GM19328 (cell line): ENCODE measurements around the gene NARF.
"Not testable (repeated sequence)": the region's sequence is repeated elsewhere in the genome, so short reads cannot be mapped to it uniquely, and the experiment has no call there.

ENCODE experiments used
- ATAC-seq: cut with Tn5 transposase; IDR thresholded peaks from one replicate; pipeline ENCODE4 v1.9.1; 2021; ENCODE audit warnings: mild to moderate bottlenecking, moderate library complexity; ENCODE audit not compliant: unreplicated experiment

The NARF gene

DNA sequence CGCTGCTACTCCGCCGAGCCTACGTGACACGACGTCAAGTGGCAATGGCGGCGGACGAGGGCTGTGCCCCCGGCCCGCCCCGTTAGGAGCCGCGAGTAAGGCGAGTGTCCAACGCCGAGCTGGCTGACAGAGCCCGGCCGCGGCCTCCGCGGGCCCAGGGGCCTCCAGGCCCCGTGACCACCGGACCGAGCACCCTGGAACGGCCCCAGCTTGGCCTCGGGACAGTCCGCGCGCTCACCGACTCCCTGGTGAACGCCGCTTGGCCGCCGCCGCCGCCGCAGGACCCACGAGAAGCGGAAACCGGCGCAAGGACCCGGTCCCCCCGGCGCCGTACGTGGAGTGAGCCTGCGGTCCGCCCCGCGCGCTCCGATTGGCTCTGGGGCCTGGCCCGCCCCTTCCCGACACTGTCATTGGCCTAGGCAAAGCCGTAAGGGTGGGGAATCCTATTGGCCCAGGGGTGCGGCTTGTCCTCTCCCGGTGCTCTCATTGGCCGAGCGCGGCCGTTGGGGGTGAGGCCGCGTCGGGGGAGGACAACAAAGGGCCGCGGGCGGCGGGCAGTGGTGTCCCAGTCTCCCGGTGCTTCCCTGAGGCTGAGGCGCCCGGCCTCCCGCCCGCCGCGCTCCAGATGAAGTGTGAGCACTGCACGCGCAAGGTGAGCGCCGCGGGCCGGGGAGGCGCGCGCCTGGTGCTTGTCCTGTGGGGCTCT lies at the start of gene NARF:
Gene NARF (plus strand): TSS at position 563 of the 706 bp plus-strand sequence. CDS start 63 bp downstream, at position 626.
- peak; percentile 95 for ATAC-seq

- no peak for ATAC-seq
Observed at GRCh38 chr17:82408938-82409318, 49.6 kb upstream of the NARF start.

GRCh38 chr17:82410014-82410716 lies 48.4 kb upstream of the NARF start:
- no peak for ATAC-seq

- no peak for ATAC-seq
Observed at GRCh38 chr17:82411396-82412053, 47.0 kb upstream of the NARF start.

GRCh38 chr17:82412081-82412480 lies 46.5 kb upstream of the NARF start:
- ATAC-seq: not testable (repeated sequence)

DNA sequence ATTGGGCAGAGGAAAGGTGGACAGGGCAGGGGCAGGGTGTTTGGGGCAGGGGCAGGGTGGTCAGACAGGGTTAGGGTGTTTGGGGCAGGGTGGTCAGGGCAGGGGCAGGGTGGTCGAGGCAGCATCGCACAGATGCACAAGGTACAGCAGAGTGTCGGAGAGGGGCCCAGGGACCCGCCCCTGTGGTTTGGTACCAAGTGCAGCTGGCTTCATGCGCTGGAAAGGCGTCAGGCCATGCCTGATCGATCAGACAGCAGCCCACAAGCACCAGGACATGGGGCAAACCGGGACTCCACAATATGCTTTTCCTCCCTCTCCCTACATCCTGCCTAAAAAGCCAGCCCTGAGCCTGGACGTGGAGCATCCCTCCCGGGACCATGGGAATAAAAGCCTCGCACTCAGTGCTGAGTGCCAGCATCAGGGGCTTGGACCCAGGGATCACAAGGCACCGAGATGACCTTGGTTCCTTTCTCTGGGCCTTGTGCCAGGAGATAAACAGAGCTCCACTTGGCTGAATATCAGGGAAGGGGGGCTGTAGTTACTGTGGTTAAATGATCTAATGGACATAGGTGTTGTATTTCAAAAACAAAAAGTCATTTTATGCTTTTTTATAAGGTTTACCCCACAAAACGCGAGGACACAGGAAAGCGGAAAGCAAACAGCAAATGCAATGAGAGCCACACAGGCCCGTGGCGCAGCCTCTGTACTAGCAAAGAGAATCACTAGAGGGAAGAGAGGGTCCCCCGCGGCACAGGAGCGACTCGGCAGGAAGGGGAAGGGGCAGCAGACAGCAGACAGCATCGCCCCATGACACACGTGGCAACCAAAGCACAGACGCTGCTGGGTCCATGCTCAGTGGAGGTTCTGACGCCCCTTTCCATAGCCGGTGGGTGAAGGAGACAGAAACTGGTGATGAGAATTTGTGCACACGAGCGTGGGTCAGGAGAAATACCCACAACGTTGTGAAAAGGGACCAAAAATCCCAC lies 45.7 kb upstream of the NARF start:
- no peak for ATAC-seq

GRCh38 chr17:82414548-82415281 lies 43.8 kb upstream of the NARF start:
- no peak for ATAC-seq

DNA sequence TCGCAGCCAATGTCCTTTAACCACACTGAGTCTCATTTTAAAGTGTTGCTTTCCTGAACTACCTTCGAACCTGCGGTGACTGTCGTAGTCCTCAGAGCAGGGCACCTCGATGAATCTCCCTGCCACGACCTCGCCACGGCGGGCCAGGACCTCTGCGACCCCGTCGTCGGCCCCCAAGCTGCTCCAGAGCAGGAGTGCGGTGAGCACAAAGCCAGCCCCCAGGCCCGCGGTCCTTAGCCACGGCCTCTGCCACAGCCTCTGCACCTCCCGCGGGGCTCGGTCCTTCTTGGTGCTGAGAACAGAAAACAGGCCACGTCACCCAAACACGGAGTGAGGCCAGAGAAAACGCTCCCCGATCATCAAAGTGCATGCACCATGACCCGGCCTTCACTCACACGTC lies 43.2 kb upstream of the NARF start:
- no peak for ATAC-seq

- no peak for ATAC-seq
Observed at GRCh38 chr17:82415786-82416185, 42.8 kb upstream of the NARF start.

DNA sequence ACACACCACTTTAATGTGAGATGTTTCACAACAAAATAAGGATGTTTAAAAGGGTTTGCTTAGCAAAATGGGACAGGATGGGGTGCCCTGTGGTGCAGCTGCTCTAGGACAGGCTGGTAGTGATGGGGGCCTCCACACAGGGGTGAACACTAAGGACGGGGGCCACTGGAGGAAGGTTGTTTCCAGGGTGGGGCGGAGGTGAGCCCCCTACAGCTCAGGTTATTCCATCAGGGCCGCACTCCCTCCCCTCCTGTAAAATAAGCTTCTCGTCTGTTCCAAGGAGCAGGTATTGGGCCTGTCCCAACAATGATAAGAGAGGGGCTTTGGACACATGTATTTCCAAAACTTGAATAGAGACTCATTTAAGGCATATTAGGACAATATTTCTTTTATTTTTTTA lies 42.3 kb upstream of the NARF start:
- no peak for ATAC-seq

GRCh38 chr17:82416771-82417170 lies 41.8 kb upstream of the NARF start:
- ATAC-seq: no peak

DNA sequence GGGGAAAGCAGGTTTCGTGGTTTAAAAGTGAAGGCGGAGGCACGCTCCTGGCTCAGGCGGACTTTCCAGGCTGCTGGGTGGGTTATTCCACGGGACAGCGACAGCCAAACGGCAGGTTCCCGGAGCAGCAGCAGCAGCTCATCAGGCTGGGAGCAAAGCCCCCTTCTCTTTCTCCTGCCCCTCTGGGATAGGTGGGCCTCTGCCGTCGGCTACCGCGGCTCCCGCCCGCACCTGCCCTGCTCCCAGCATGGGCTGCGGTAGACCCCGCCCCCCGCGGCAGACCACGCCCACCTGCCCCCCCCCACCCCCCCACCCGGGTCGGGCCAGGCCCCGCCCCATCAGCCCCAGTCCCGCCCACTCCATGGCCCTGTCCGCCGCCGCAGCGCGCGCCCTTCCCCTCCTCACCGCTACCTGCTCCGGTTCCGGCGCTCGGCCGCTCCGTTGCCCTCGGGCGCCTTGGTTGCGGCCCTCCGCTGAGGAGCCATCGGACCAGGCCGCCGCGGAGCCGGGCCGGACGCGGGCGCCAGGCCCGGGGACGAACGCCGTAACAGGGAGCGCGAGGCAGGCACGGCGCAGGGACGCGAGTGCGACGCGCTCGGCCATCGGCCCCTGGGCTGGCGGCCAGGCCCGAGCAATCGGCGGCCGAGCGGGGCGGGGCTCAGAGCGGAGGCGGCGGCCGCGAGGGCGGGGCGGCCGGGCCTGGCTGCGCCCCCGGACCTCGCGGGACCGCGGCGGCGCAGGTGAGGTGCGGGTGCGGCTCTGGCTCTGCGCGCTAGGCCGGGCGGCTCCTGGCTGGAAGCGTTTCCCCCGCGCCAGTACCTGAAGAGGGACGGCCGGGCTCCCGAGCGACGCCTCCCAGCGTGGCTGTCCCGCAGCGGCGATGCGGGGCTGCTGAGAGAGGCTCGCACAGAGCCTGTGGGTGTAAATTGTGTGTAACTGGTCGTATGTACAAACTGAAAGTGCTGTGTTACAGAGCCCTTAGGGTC lies 40.2 kb upstream of the NARF start, which contains the start of the genes HEXD and OGFOD3:
Gene HEXD (plus strand): TSS at position 347 of the 986 bp plus-strand sequence. CDS start 1,453 bp downstream, outside the sequence.
Gene OGFOD3 (minus strand): TSS at position 586 of the 986 bp plus-strand sequence. CDS start 101 bp downstream, at position 485.
- ATAC-seq: peak; percentile 83

GRCh38 chr17:82419540-82419939 lies 39.0 kb upstream of the NARF start:
- ATAC-seq: no peak

DNA sequence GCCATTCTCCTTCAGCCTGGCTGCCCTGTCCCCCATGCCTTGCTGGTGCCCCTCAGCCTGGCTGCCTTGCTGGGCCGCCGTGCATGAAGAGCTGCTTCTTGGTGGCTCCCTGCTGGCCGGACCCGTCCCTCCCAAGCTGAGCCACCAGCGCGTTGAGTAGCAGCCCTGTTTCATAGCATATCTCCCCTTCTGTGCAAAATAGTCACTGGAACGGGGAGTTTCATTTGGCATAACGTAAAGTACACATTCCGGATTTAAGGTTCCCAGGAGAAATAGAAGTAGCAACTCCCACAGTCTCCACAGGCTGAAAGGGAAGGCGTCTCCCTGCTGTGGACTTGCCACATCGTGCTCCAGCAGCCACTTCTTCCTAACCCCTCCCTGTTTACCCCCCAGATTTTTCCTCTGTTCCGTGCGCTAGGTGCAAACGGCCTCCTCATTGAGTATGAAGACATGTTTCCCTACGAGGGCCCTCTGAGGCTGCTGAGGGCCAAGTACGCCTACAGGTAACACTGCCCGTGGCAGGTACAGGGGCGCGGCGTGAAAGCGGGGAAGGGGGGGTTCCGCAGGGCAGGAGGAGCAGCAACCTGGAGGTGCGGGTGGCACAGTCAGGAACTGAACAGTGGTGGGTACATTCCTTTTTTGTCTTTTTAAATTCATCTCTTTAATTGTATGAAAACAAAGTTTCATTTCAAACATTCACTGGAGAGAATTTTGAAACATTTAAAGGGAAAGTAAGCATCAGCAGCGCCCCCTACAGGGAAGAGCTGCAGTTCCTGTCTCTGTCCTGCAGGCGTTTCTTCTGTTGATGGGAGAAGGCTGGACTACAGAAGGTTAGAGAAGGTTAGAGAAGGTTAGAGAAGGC lies 34.3 kb upstream of the NARF start:
- no peak for ATAC-seq

GRCh38 chr17:82424863-82425159 lies 33.7 kb upstream of the NARF start:
- ATAC-seq: no peak

GRCh38 chr17:82428546-82428945 lies 30.0 kb upstream of the NARF start:
- ATAC-seq: no peak

DNA sequence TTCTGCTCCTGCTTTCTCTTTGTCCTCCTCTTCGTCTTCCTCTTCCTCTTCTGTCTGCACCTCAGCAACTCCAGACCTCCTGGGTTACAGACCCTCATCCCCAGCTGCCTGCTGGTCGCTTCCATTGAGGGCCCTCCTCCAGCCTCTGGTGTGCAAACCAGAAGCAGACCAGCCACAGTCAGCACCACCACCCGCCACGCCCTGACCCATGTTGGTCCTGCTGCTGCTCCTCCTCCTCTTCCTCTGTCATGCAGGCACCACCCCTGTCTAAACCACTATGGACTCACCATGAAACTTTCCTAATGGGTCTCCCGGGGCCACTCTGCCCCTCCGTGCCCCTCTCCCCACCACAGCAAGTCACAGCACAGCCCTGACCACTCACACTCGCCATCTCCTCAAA lies 28.7 kb upstream of the NARF start:
- ATAC-seq: no peak

- no peak for ATAC-seq
Observed at GRCh38 chr17:82432017-82432416, 26.5 kb upstream of the NARF start.
